CD4-positive, alpha-beta T cell treated with Interleukin-12 subunit alpha and Interleukin-12 subunit beta, for 1 hour (primary cell): Measurements from ENCODE around the gene B4GALT6.

ENCODE experiments used
- DNase-seq: peaks from one replicate; pipeline ENCODE4 v3.0.0-alpha.2; 2020

B4GALT6 gene

DNA sequence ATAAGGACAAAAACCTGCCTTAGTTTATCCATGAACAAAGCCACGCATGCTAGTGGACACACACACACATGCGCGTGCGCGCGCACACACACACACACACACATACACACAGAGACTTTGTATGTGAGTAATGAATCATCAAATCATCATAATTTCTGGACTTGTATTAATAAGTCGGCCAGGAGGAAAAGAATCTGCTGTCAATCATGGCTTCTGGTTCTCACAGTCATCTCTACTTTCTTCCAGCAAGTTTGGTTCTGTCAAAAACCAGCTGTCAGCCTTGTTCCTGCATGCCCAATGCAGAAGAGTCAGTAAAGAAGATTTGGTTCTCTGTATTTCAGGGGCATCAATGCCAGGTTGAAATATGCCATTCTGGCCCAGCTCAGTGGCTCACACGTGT lies 93.8 kb downstream of the B4GALT6 start:
- no peak for DNase-seq

- DNase-seq, result no peak
These were observed 96.9 kb downstream of the B4GALT6 start for GRCh38 chr18:31587529-31587928.

- DNase-seq, result no peak
These were observed 97.8 kb downstream of the B4GALT6 start for GRCh38 chr18:31586616-31587015.

GRCh38 chr18:31585991-31586390 lies 98.4 kb downstream of the B4GALT6 start:
- DNase-seq, result no peak

DNA sequence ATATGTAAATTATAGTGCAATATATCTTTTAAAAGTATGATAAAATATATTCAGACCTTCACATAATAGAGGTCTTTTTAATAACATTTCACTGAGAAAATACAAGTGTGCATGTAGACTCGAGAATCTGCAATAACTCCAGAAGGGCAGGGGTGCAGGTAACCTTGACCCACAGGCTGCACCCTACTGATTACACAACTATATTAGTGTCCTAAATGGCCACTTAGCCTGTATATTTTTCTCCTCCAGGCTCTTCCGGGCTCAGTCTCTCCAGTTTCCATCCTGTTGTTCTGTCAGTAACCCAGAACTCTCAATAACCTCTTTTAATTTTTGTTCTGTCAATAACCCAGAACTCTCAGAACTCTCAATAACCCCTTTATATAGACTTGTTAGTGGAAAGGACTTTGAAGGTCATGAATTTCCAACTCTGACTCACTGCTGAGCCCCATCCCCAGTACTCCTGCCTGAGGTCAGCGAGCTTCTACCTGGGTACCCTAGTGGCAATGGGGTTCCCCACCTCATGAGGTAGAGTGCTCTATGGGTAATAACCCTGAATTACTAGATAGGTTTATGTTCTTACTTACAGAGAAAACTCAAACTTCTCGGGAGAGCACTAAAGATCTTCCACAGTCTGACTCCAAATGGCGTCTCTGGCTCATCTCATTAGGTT lies 101.1 kb downstream of the B4GALT6 start:
- DNase-seq, result no peak

DNA sequence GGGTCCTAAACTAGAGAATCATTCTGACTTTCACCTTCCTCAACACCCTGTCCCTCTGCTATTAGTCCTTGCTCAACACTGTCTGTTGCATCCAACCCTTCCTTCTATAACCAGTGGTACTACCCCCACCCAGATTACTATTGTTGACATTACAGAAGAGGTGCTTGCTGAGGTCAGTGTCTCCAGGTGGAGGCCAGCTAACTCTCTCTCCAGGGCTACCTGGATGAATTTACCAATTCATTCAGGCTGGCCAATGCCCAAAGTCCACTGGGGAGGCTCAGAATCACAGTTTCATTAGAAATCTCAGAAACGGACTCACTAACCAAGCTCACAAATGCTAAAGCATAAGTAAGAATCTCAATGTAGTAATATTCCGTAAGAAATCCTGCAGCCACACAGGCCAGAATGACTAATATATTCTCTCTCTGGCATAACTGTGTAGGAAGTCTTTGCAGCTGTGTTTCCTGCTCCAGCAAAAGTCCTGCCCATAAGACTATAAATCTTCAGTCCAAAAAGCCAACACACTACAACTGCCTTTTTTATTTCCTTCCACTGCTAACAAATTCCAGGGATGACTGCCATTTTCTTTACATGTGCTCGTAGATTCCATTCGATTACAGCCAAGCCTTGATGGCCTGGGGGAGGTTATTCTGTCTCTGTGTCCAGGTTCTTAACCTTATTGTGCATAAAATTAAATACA lies 102.7 kb downstream of the B4GALT6 start:
- DNase-seq, result no peak

DNA sequence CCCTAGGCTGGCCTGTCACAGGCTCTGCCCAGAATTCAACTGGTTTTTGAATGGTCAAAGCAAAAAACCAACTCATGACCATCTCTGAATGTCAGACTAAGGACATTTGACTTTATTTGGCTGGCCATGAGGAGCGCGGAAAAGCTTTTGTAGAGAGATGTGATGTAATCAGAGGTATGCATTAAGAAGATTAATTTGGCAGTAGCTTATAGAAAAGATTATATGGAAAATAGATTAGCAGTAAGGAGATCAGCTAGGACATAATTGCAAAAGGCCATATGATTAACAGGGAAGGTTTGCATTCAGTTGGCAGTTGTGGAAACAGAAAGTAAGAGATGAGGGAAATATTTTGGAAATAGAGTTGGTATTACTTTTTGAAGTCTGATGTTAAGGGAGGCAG lies 105.0 kb downstream of the B4GALT6 start:
- DNase-seq, result no peak

DNA sequence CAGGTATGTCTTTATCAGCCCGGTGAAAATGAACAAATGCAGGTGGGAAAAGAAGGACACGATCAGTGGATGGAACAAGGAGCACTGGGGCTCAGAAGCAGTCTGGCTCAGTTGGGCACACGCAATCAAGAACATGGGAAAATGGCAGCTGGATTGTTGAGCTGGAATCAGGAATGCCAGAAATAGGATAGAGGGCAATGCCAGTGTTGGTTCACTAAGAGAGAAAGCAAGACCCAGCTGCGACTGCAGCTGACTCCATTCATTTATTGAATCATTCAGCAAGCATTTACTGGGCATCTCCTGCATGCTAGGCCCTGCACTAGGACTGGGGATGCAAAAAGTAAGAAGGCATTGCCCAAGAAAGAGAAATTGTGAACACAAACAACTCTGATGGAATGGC lies 106.3 kb downstream of the B4GALT6 start:
- no peak for DNase-seq

- no peak for DNase-seq
These were observed 107.2 kb downstream of the B4GALT6 start for GRCh38 chr18:31577195-31577594.

- no peak for DNase-seq
These were observed 107.7 kb downstream of the B4GALT6 start for GRCh38 chr18:31576670-31577069.

GRCh38 chr18:31575515-31576257 lies 108.7 kb downstream of the B4GALT6 start:
- DNase-seq, result no peak

DNA sequence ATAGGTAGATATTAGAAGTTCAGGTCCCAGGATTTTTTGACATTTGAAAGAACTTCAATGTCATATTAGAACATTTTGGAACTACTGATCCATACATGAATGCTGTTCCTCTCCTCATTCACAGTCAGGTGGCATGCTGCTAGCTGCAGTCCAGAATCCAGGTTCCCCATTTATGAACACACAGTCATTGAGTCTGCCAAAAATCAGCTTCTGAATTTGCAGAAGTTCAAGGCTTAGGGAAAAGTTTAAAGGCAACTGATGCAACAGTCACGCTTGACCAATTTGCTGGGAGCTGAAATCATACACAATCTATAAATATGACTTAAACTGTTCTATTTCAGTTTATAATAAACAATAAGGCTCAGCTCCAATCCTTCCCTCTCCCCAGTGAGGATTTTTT lies 110.0 kb downstream of the B4GALT6 start:
- DNase-seq, result no peak
